Neural cell (in vitro differentiated cells): ENCODE results near the gene FBXL17. TPM values are rescaled to one million over a fixed set of nuclear protein-coding genes. Genes with fewer than 3 reads are reported as not detected.

Experiments used
- H2AFZ ChIP-seq: fragments of 200-600, 300-800 bp; sonication (generic), shearing (Covaris generic); 2 replicates; pipeline ENCODE4 v1.6.0; 2014; ENCODE audit warnings: low read depth, mild to moderate bottlenecking, antibody characterized with exemption, low read length, moderate library complexity
- H3F3A ChIP-seq: fragments of 200-600 bp; shearing (Covaris generic); 2 replicates; pipeline ENCODE4 v1.6.1; 2016; ENCODE audit warnings: mild to moderate bottlenecking, moderate library complexity, mixed read lengths, antibody characterized with exemption, low read length; ENCODE audit not compliant: insufficient read depth, poor library complexity, severe bottlenecking
- H3K27ac ChIP-seq: fragments of 200-600, 300-800 bp; sonication (generic), shearing (Covaris generic); 2 replicates; pipeline ENCODE4 v1.5.1; 2014; ENCODE audit warnings: mild to moderate bottlenecking, low read length, moderate library complexity
- H3K27me3 ChIP-seq: fragments of 300-800, 200-600 bp; sonication (generic), shearing (Covaris generic); 2 replicates; pipeline ENCODE4 v1.6.0; 2014; ENCODE audit warnings: mild to moderate bottlenecking, low read depth, low read length, moderate library complexity; ENCODE audit not compliant: insufficient read depth
- H3K36me3 ChIP-seq: fragments of 300-800, 200-600 bp; sonication (generic), shearing (Covaris generic); 2 replicates; pipeline ENCODE4 v1.5.1; 2014; ENCODE audit warnings: mild to moderate bottlenecking, antibody characterized with exemption, low read length, moderate library complexity; ENCODE audit not compliant: insufficient read depth
- H3K4me2 ChIP-seq: fragments of 300-800, 200-600 bp; sonication (generic), shearing (Covaris generic); 2 replicates; pipeline ENCODE4 v1.6.0; 2014; ENCODE audit warnings: mild to moderate bottlenecking, low read length
- H3K4me3 ChIP-seq: fragments of 300-800, 200-600 bp; sonication (generic), shearing (Covaris generic); 2 replicates; pipeline ENCODE4 v1.5.1; 2014; ENCODE audit warnings: mild to moderate bottlenecking, low read length, moderate library complexity
- H3K79me2 ChIP-seq: fragments of 200-600 bp; shearing (Covaris generic); replicated peaks from 2 replicates; pipeline ENCODE4 v1.6.0; 2014; ENCODE audit warnings: mild to moderate bottlenecking, low read length, moderate library complexity; ENCODE audit not compliant: insufficient read depth
- H3K9ac ChIP-seq: fragments of 300-800, 200-600 bp; sonication (generic), shearing (Covaris generic); 2 replicates; pipeline ENCODE4 v1.6.1; 2016; ENCODE audit warnings: mild to moderate bottlenecking, low read length, mixed read lengths
- H3K9me2 ChIP-seq: fragments of 200-600 bp; shearing (Covaris generic); 2 replicates; pipeline ENCODE4 v1.6.1; 2016; ENCODE audit warnings: mild to moderate bottlenecking, low read length, mixed read lengths; ENCODE audit not compliant: insufficient read depth
- H3K9me3 ChIP-seq: fragments of 200-600, 300-800 bp; sonication (generic), shearing (Covaris generic); 2 replicates; pipeline ENCODE4 v1.6.1; 2016; ENCODE audit warnings: mild to moderate bottlenecking, mixed run types, low read length, moderate library complexity, mixed read lengths
- H4K20me1 ChIP-seq: fragments of 200-600 bp; shearing (Covaris generic); 2 replicates; pipeline ENCODE4 v1.6.1; 2016; ENCODE audit warnings: mild to moderate bottlenecking, mixed run types; ENCODE audit not compliant: insufficient read depth
- EP300 ChIP-seq: fragments of 450-650 bp; conservative IDR thresholded peaks from 2 replicates; pipeline ENCODE4 v1.6.1; 2014; ENCODE audit warnings: antibody characterized with exemption, mild to moderate bottlenecking, moderate library complexity; ENCODE audit not compliant: poor library complexity, severe bottlenecking
- EZH2 ChIP-seq: fragments of 200-600, 300-800 bp; shearing (Covaris generic), sonication (generic); IDR thresholded peaks from 2 replicates; pipeline ENCODE4 v1.6.1; 2014; ENCODE audit warnings: antibody characterized with exemption, low read length, borderline replicate concordance, mild to moderate bottlenecking; ENCODE audit not compliant: insufficient read depth, poor library complexity, severe bottlenecking
- MXI1 ChIP-seq: fragments of 450-650 bp; conservative IDR thresholded peaks from 2 replicates; pipeline ENCODE4 v1.6.1; 2014; ENCODE audit warnings: antibody characterized with exemption, mild to moderate bottlenecking; ENCODE audit not compliant: poor library complexity, severe bottlenecking
- POLR2AphosphoS5 ChIP-seq: IDR thresholded peaks from 2 replicates; pipeline ENCODE4 v1.6.1; 2012
- RAD21 ChIP-seq: fragments of 450-650 bp; conservative IDR thresholded peaks from 2 replicates; pipeline ENCODE4 v1.6.1; 2014; ENCODE audit warnings: antibody characterized with exemption, mild to moderate bottlenecking, moderate library complexity
- SMC3 ChIP-seq: fragments of 450-650 bp; conservative IDR thresholded peaks from 2 replicates; pipeline ENCODE4 v1.6.1; 2014; ENCODE audit warnings: antibody characterized with exemption, mild to moderate bottlenecking, moderate library complexity; ENCODE audit not compliant: poor library complexity
- TAF1 ChIP-seq: IDR thresholded peaks from 2 replicates; pipeline ENCODE4 v1.6.1; 2012; ENCODE audit warnings: low read depth
- polyA plus RNA-seq: library from polyadenylated mRNA; depleted of rRNA; stranded (reverse); fragments of >200 nt; gene quantifications from 2 replicates; pipeline ENCODE4 v1.2.3, GENCODE V29; 2014
- TF ChIP-seq, protein P1 (sequence below): IDR thresholded peaks from 2 replicates; pipeline ENCODE4 v1.6.1; 2012; ENCODE audit warnings: borderline replicate concordance
- TF ChIP-seq, protein P2 (sequence below): fragments of 450-650 bp; IDR thresholded peaks from 2 replicates; pipeline ENCODE4 v1.5.1; 2014; ENCODE audit warnings: antibody characterized with exemption, mild to moderate bottlenecking, moderate library complexity; ENCODE audit not compliant: poor library complexity, severe bottlenecking

The FBXL17 gene
- polyA plus RNA-seq, 1 donor from 2014 or later = 19.6 TPM

DNA sequence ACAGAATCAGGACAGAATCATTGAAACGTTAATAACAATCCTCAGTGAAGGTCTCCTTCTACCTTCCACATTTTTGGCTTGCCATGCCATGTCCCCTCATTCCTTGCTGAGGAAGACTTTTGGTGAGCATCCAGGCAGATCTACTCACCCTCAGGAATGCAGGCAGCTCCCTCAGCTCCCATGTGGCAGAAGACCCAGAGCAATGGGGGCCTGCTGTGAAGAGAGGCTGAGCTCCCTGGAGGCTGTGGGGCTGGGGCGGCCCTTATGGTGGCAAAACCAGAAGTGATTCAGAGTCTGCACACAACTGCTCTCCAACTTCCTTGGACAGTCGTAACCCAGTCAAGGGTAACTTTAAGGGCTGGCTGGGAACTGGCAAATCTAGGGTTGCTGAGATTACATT is 463.9 kb downstream of the FBXL17 start:
- no peak for TF ChIP-seq EZH2
- TF ChIP-seq, protein P1, sequence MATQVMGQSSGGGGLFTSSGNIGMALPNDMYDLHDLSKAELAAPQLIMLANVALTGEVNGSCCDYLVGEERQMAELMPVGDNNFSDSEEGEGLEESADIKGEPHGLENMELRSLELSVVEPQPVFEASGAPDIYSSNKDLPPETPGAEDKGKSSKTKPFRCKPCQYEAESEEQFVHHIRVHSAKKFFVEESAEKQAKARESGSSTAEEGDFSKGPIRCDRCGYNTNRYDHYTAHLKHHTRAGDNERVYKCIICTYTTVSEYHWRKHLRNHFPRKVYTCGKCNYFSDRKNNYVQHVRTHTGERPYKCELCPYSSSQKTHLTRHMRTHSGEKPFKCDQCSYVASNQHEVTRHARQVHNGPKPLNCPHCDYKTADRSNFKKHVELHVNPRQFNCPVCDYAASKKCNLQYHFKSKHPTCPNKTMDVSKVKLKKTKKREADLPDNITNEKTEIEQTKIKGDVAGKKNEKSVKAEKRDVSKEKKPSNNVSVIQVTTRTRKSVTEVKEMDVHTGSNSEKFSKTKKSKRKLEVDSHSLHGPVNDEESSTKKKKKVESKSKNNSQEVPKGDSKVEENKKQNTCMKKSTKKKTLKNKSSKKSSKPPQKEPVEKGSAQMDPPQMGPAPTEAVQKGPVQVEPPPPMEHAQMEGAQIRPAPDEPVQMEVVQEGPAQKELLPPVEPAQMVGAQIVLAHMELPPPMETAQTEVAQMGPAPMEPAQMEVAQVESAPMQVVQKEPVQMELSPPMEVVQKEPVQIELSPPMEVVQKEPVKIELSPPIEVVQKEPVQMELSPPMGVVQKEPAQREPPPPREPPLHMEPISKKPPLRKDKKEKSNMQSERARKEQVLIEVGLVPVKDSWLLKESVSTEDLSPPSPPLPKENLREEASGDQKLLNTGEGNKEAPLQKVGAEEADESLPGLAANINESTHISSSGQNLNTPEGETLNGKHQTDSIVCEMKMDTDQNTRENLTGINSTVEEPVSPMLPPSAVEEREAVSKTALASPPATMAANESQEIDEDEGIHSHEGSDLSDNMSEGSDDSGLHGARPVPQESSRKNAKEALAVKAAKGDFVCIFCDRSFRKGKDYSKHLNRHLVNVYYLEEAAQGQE = no peak
- no peak for TF ChIP-seq POLR2AphosphoS5
- no peak for TF ChIP-seq EP300
- no peak for TF ChIP-seq SMC3
- TF ChIP-seq MXI1 = no peak
- TF ChIP-seq, protein P2, sequence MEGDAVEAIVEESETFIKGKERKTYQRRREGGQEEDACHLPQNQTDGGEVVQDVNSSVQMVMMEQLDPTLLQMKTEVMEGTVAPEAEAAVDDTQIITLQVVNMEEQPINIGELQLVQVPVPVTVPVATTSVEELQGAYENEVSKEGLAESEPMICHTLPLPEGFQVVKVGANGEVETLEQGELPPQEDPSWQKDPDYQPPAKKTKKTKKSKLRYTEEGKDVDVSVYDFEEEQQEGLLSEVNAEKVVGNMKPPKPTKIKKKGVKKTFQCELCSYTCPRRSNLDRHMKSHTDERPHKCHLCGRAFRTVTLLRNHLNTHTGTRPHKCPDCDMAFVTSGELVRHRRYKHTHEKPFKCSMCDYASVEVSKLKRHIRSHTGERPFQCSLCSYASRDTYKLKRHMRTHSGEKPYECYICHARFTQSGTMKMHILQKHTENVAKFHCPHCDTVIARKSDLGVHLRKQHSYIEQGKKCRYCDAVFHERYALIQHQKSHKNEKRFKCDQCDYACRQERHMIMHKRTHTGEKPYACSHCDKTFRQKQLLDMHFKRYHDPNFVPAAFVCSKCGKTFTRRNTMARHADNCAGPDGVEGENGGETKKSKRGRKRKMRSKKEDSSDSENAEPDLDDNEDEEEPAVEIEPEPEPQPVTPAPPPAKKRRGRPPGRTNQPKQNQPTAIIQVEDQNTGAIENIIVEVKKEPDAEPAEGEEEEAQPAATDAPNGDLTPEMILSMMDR = no peak
- TF ChIP-seq TAF1 = no peak
- TF ChIP-seq RAD21 = no peak
- no peak overlapping the region for H3K4me3 ChIP-seq
- no peaks in the 10 kb centered on the region for H3K79me2 ChIP-seq
- H3K9ac ChIP-seq = no peak overlapping the region
- H3K9me3 ChIP-seq = no peaks in the 10 kb centered on the region
- H3K36me3 ChIP-seq = no peaks in the 10 kb centered on the region
- H4K20me1 ChIP-seq = no peaks in the 10 kb centered on the region
- H3F3A ChIP-seq = no peaks in the 10 kb centered on the region
- H3K27ac ChIP-seq = no peak overlapping the region
- no peak overlapping the region for H3K4me2 ChIP-seq
- H2AFZ ChIP-seq = no peak overlapping the region
- H3K27me3 ChIP-seq = no peaks in the 10 kb centered on the region
- H3K9me2 ChIP-seq = no peaks in the 10 kb centered on the region

DNA sequence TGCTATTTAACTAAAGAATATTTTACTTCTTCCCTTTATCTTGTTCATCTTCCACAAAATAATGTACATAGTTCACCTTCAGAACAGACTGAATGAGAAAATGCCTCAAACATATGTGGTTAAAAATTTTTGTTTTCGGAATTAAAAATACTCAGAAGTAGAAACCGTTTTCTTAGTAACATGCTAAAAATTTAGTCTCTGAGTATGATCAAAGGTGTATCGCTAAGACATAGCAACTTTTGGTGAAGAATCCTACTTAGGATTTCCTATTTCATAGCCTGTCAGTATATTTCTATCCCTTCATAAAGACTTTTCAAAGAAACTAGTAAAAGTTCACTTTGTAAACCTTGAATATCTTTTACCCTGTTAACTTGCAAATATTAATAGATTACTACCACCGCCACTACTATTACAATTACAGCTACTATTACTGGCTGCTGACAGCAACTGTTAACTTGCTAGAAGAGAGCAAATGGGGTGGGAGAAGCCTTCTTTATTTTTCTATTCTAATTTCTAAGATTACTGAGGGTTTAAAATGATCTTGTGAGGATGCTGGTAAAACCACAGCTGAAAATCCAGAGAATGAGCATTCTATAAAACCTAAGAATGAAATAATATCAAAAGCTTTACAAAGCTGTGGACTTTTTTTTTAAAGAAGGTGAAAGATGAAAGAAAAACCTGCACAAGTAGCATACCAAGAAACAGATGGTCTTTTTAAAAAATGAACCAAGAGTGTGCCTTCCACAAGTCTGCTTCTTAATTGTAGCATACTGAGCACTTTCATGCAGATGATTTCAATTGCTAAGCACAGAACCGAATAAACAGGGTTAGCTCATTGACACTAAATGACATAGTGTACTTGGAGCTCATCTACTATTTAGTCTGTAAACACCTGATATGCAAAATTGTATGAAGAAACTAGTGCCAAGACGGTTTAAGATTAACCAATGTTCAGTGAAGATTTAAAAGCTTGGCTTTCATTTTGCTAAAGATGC is 464.9 kb downstream of the FBXL17 start:
- H4K20me1 ChIP-seq = no peaks in the 10 kb centered on the region
- no peak overlapping the region for H3K4me2 ChIP-seq
- no peak overlapping the region for H3K9ac ChIP-seq
- H3K27me3 ChIP-seq = no peaks in the 10 kb centered on the region
- H3K4me3 ChIP-seq = no peak overlapping the region
- H3K36me3 ChIP-seq = no peaks in the 10 kb centered on the region
- no peak for TF ChIP-seq TAF1
- no peak for TF ChIP-seq MXI1
- no peak for TF ChIP-seq POLR2AphosphoS5
- TF ChIP-seq RAD21 = no peak
- TF ChIP-seq, protein P2 = no peak
- no peak for TF ChIP-seq SMC3
- TF ChIP-seq EP300 = no peak
- TF ChIP-seq, protein P1 = no peak
- TF ChIP-seq EZH2 = no peak
- no peak overlapping the region for H3K27ac ChIP-seq
- no peaks in the 10 kb centered on the region for H3K79me2 ChIP-seq
- no peaks in the 10 kb centered on the region for H3K9me2 ChIP-seq
- no peak overlapping the region for H2AFZ ChIP-seq
- H3K9me3 ChIP-seq = no peaks in the 10 kb centered on the region
- H3F3A ChIP-seq = no peaks in the 10 kb centered on the region
